Measurements from ENCODE around the gene GRM2. TPM values are rescaled to one million over a fixed set of nuclear protein-coding genes. Genes with fewer than 3 reads are reported as not detected.

Gene GRM2
- total and polyA plus RNA-seq, 2 of the 8 experiments (the other 6 are each of a cell fraction or from before 2014, with no cell fraction given) = 3.9 to 10.5 TPM

DNA sequence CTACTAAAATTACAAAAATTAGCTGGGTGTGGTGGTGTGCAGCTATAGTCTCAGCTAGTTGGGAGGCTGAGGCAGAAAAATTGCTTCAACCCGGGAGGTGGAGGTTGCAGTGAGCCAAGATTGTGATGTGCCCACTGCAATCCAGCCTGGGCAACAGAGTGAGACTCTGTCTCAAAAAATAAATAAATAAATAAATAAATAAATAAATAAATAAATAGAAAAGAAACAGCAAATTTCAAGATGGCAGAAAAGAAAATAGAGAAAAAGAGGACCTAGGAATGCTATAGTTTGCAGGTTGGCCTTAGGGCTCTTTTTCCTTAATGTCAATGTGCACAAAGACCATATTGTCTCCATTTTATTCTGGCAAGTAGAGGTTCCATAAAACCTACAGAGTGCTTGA is 44.0 kb downstream of the GRM2 start (continued):
- TF ChIP-seq, protein P1, sequence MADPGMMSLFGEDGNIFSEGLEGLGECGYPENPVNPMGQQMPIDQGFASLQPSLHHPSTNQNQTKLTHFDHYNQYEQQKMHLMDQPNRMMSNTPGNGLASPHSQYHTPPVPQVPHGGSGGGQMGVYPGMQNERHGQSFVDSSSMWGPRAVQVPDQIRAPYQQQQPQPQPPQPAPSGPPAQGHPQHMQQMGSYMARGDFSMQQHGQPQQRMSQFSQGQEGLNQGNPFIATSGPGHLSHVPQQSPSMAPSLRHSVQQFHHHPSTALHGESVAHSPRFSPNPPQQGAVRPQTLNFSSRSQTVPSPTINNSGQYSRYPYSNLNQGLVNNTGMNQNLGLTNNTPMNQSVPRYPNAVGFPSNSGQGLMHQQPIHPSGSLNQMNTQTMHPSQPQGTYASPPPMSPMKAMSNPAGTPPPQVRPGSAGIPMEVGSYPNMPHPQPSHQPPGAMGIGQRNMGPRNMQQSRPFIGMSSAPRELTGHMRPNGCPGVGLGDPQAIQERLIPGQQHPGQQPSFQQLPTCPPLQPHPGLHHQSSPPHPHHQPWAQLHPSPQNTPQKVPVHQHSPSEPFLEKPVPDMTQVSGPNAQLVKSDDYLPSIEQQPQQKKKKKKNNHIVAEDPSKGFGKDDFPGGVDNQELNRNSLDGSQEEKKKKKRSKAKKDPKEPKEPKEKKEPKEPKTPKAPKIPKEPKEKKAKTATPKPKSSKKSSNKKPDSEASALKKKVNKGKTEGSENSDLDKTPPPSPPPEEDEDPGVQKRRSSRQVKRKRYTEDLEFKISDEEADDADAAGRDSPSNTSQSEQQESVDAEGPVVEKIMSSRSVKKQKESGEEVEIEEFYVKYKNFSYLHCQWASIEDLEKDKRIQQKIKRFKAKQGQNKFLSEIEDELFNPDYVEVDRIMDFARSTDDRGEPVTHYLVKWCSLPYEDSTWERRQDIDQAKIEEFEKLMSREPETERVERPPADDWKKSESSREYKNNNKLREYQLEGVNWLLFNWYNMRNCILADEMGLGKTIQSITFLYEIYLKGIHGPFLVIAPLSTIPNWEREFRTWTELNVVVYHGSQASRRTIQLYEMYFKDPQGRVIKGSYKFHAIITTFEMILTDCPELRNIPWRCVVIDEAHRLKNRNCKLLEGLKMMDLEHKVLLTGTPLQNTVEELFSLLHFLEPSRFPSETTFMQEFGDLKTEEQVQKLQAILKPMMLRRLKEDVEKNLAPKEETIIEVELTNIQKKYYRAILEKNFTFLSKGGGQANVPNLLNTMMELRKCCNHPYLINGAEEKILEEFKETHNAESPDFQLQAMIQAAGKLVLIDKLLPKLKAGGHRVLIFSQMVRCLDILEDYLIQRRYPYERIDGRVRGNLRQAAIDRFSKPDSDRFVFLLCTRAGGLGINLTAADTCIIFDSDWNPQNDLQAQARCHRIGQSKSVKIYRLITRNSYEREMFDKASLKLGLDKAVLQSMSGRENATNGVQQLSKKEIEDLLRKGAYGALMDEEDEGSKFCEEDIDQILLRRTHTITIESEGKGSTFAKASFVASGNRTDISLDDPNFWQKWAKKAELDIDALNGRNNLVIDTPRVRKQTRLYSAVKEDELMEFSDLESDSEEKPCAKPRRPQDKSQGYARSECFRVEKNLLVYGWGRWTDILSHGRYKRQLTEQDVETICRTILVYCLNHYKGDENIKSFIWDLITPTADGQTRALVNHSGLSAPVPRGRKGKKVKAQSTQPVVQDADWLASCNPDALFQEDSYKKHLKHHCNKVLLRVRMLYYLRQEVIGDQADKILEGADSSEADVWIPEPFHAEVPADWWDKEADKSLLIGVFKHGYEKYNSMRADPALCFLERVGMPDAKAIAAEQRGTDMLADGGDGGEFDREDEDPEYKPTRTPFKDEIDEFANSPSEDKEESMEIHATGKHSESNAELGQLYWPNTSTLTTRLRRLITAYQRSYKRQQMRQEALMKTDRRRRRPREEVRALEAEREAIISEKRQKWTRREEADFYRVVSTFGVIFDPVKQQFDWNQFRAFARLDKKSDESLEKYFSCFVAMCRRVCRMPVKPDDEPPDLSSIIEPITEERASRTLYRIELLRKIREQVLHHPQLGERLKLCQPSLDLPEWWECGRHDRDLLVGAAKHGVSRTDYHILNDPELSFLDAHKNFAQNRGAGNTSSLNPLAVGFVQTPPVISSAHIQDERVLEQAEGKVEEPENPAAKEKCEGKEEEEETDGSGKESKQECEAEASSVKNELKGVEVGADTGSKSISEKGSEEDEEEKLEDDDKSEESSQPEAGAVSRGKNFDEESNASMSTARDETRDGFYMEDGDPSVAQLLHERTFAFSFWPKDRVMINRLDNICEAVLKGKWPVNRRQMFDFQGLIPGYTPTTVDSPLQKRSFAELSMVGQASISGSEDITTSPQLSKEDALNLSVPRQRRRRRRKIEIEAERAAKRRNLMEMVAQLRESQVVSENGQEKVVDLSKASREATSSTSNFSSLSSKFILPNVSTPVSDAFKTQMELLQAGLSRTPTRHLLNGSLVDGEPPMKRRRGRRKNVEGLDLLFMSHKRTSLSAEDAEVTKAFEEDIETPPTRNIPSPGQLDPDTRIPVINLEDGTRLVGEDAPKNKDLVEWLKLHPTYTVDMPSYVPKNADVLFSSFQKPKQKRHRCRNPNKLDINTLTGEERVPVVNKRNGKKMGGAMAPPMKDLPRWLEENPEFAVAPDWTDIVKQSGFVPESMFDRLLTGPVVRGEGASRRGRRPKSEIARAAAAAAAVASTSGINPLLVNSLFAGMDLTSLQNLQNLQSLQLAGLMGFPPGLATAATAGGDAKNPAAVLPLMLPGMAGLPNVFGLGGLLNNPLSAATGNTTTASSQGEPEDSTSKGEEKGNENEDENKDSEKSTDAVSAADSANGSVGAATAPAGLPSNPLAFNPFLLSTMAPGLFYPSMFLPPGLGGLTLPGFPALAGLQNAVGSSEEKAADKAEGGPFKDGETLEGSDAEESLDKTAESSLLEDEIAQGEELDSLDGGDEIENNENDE (IDR thresholded peaks at IDR 0.05; ENCODE audit: insufficient replicate concordance, low read length) = no peak
- TF ChIP-seq TCF12 (IDR thresholded peaks at IDR 0.05; ENCODE audit: low read depth, low read length) (no peak), NRF1 (IDR thresholded peaks at IDR 0.05; ENCODE audit: low read depth, low read length) (no peak), MAFK (IDR thresholded peaks at IDR 0.05; ENCODE audit: low read depth, low read length) (no peak), HDAC2 (IDR thresholded peaks at IDR 0.05; ENCODE audit: borderline replicate concordance in 1 of 2, low read depth in 2 of 2, low read length in 2 of 2) (no peak), RNF2 (IDR thresholded peaks at IDR 0.05; ENCODE audit: borderline replicate concordance, low read depth, low read length, missing control alignments, poor library complexity, severe bottlenecking) (no peak), POLR2A (IDR thresholded peaks at IDR 0.05; ENCODE audit: control extremely low read depth in 1 of 2, low read depth in 2 of 2, low read length in 2 of 2) (no peak), BACH1 (IDR thresholded peaks at IDR 0.05; ENCODE audit: low read length) (no peak)

Measured in H1 (cell line).